Middle frontal gyrus (tissue), 1 donor: Measurements from ENCODE around the gene AP5S1.

ENCODE experiments used
- DNase-seq: peaks from one replicate; pipeline ENCODE4 v3.0.0-alpha.2; 2015; ENCODE audit warnings: low spot score; ENCODE audit errors: extremely low spot score

Gene AP5S1

DNA sequence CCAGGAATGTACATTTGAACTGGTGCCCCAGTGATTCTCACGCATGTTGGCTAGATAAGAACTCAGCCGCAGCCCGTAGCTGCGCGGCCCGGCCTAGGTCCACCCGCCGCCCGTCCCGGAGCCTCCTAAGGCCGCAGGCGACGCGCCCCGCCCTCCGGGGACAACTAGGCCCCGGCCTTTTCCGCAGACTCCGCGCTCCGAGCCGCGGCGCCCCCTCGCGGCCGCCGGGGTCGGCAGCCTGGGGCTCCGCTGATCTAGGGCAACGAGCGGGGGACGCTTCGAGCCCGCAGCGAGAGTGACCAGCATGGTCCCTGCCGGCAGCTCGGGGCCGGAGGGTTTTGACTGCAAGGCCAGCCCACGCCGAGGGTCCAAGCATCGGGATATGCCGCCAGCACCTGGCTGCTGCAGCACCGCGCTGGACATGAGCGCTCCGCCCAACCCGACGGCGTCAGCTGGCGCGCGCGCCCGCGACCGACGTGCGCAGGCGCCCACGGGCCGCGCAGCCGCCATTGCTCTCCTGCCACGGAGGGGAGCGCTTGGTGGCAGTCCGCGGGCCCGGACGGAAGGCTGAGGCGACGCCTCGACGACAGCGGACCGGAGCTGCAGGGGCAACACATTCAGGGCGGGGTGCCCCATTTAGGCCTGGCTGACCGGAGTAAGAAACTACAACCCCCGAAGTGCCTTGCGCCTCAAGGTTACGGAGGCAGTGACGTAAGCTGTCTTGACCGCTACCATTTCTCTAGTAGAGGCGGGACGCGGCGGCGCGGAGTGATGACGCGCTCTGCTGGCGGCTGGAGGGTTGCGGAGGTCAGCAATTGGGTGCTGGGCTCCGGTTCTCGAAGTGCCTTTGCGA is at the start of gene AP5S1:
Gene AP5S1 (plus strand): TSS at position 500 of the 853 bp plus-strand sequence. CDS start 1,571 bp downstream, outside the sequence.
- DNase-seq: peak; percentile 90

DNA sequence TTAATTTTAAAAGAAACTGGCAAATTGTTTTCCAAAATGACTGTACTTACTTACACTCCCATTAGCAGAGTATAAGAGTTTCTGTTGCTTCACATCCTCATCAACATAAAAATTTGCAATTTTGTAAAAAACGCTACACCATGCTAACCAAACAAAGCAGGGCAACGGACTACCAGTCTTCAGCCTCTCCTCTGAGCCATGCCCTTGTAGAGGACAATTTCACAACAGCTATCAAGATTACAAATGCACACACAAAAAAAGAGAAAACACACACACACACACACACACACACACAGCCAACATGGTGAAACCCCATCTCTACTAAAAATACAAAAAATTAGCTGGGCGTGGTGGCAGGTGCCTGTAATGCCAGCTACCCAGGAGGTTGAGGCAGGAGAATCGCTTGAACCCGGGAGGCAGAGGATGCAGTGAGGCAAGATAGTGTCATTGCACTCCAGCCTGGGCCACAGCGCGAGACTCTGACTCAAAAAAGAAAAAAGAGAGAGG is 48.7 kb upstream of the AP5S1 start:
- DNase-seq: no peak

- no peak for DNase-seq
These were observed 44.8 kb upstream of the AP5S1 start for GRCh38 chr20:3775457-3776108.

DNA sequence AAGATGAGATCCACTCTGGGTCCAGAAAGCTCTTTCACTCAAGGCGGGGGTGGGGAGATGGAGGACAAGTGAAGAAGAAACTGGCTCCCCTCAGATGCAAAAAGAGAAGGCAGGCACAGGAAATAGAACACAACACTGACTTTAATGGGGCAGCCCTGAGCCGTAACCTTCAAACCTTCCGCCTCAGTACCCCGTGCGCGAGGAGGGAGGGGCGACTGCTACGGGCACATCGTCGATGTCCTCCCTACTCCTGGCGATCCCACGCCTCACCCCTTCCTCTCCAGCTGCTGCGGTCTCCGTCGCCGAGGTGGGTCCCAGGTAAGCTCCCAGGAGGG is 43.0 kb upstream of the AP5S1 start:
- no peak for DNase-seq

DNA sequence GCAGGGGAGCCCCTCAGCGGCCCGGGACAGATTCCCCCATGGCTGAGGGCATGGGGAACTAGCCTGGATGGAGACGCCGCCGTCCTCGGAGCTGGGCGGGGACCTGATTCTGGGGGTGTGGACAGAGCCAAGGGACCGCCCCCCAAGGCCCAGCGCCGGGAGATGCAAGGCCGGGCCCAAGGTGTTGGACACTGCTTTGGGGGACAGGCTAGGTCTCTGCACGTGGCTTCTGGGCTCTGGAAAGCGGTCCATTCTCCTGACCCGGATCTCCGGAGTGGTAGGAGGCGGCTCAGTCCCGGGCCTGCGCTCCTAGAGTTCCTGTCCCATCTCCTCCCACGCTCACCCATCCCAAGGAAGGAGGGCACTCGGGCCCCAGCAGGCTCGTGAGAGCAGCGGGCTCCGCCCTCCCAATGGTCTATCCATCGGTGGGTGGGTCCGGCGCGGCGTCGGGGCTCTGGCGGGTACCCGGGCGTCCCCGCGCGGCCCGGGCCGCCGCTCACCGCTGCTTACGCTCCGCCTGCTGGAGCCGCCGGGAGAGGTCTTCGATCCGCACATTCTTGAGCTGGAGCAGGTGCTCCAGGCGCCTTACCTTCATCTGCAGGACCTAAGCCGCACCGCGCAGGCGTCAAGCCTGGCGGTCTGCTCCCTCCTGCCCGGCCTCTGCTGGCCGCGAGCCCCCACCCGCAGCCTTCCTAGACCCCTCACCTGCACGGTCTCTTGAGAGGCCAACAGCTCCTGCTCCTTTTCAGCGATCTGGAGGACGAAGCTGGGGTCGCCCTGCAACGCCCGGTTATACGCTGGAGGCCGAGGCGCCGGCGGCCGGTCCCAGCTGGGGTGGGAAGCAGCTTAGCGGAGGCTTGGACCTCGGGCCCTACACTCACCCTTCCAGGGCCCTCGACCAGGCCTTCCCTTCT is 42.4 kb upstream of the AP5S1 start:
- DNase-seq: no peak

- no peak for DNase-seq
These were observed 41.4 kb upstream of the AP5S1 start for GRCh38 chr20:3778976-3779375.

- peak; percentile 88 for DNase-seq
These were observed 39.0 kb upstream of the AP5S1 start, which contains the start of gene SPEF1 for GRCh38 chr20:3781153-3781910. SPEF1 (minus strand) TSS chr20:3781448; CDS start chr20:3781287, 161 bp downstream.

- no peak for DNase-seq
These were observed 37.8 kb upstream of the AP5S1 start for GRCh38 chr20:3782597-3782996.

DNA sequence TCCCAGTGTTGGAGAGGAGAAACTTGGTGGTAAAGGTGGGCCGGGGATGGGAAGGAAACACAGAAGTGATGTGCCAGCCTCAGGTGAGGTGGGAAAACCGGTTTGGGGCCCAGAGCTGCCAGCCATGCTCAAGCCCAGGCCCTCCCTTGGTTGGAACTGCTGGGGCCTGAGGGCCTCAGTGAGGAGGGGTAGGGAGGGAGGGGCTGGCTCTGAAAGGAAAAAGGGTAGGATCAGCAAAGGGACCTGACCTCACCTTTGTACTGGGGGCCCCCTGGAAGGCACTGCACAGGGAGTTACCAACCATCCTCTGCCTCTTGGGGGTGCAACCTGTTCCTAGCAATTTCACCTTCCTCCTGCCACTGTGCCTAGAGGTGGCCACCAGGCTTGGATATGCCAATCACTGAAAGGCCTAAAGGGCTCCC is 37.3 kb upstream of the AP5S1 start:
- no peak for DNase-seq

- no peak for DNase-seq
These were observed 36.7 kb upstream of the AP5S1 start for GRCh38 chr20:3783511-3784195.

DNA sequence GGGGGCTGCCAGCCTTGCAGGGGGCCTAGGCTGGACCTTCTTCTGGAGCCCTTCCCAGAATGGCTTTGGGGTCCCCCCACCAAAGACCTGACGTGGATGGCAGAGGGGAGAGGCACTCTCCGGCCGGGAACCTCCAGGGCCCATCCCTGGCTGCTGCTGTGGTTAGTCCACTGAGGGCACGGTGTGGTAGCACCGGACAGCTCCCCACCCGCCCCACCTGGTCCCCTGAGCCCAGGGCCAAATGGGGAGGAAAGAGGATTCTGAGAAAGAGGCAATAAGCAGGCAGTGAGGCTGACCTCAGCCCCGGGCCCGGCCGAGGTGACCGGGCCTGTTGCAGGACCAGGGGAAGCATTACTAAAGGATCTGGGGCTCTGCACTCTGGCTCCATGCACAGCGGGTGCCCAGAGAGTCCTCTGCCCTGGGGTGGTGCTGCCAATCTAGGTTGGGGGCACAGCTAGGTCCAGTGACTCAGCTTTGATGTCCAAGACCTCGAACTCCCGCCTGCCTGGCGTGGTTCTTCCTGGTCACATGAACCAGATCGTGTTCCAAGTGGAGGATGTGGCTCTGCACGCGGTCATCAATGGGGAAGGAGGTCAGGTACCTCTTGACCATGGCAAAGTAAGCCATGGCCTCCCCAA is 36.0 kb upstream of the AP5S1 start:
- DNase-seq: no peak

- no peak for DNase-seq
These were observed 35.5 kb upstream of the AP5S1 start for GRCh38 chr20:3784863-3785239.

DNA sequence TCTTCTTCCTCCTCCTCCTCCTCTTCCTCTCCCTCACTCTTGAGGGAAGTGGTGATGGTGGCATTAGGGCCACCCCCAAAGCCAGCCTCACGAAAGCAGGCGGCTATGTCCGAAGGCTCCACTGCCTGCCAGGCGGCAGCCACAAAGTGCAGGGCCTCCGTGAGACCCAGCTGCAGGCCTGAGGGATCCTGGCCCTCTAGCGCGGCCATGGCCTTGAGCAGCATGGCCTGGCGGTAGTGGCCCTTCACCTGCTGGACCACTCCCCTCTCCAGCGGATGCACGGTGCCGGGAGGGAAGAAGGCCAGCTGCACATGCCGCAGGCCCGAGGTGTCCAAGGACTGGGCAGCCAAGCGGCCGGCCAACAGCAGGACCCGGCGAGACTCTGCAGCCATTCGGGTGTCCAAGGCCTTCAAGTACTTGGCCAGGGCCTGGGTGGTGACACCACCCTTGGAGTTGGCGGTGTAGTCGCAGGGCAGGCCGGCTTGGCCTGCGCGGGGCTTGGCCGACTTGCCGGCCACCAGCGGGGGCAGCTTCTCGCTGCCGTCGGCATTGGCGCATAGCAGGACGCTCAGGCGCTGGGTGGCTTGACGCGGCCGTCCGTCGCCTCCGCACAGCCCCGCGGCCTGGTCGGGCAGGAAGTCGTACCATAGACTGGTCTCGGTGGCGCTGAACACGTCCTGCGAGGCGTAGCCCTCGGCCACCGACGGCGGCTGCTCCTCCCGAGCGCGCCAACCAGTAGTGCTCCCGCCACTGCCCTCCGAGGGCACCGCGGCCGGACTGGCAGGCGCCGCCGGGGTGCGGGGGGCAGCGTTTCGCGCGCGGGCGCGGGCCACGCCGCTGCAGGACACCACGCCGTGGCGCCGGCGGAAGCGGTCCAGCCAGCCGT is 34.9 kb upstream of the AP5S1 start:
- DNase-seq: no peak

- DNase-seq: no peak
These were observed 34.2 kb upstream of the AP5S1 start for GRCh38 chr20:3786126-3786484.

DNA sequence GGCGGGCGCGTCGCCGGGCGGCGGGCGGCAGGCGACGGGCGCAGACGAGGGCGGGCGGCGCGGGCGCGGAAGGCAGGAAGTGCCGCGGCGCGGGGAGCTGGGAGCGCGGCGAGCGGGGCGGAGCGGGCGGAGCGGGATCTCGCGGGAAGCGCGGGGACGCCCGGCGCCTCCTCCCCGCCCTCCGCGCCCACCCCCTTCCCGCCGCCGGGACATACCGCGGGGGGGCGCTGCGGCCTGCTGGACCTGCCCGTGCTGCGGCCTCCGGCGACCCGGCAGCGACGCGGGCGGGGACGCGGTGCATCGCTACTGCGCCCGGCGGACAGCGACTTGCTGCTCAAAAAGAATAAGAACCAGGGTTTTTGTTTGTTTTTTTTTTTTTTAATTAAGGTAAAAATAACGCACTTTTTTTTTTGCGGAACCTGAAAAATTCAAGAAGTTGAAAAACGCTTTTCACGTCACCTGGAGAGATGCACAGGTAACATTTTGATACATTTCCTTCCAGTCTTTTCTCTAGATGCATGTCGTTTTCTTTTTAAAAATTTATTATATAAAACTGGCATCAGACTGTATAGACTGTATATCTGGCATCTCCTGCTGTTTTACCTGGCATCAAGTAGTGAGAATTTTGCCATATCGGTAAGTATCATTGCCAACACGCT is 33.6 kb upstream of the AP5S1 start, which contains the start of gene CENPB:
Gene CENPB (minus strand): TSS at position 76 of the 659 bp plus-strand sequence. CDS start 257 bp downstream, outside the sequence.
- DNase-seq: peak; percentile 80

DNA sequence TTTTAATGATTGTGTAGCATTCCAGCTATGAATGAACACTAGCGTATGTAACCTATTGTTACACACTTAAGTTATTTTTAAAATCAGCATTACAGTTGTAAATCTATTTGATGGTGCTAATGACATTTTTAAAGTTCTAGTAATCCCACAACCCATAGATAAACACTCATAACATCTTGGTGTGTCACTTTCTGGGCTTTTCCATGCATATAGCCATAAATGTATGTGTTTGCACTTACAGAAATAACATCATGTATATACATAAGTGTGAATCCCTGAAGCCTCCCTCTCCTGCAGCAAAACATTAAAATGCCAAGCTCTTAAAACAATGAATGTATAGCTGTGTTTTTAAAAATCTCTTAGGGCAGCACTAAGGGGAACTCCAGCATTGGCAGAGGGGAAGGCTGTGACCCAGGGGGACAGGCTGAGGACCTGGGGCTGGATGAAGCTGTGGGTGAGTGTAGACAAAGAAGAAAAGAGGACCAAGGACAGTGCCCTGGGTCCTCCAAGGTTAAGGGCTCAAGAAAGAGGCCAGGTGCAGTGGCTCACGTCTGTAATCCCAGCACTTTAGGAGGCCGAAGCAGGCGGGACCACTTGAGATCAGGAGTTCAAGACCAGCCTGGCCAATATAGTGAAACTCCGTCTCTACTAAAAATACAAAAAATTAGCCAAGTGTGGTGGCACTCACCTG is 32.9 kb upstream of the AP5S1 start:
- DNase-seq: no peak

GRCh38 chr20:3788685-3789155 is 31.6 kb upstream of the AP5S1 start:
- DNase-seq: no peak
